ENCODE data around the gene ST6GAL1. TPM values are rescaled to one million over a fixed set of nuclear protein-coding genes. Genes with fewer than 3 reads are reported as not detected.
A peak's percentile ranks its signal among the peaks of the same experiment; 100 is the strongest.
"Not testable (repeated sequence)": the region's sequence is repeated elsewhere in the genome, so short reads cannot be mapped to it uniquely, and the experiment has no call there.

The ST6GAL1 gene
- 3.3 and 10.5 TPM in 2 replicates for total RNA-seq (ENCODE audit: low replicate concordance)

GRCh38 chr3:186930143-186930640 is at the start of gene ST6GAL1:
Gene ST6GAL1, plus strand, starts transcription at chr3:186930526. Its CDS starts 112,178 bp downstream, at chr3:187042704.
- peak; percentile 60 for TF ChIP-seq CTCF (IDR thresholded peaks at IDR 0.05; ENCODE audit: insufficient read depth, low read length)
- peak; percentile 65 for DNase-seq (ENCODE audit: low read depth)
- H3K4me3 ChIP-seq (ENCODE audit: low read depth, low read length), result peak within 1 kb of the TSS; percentile 75

- TF ChIP-seq CTCF (IDR thresholded peaks at IDR 0.05; ENCODE audit: insufficient read depth, low read length), result no peak
- peak; percentile 7 for DNase-seq (ENCODE audit: low read depth)
- no peak overlapping the region for H3K4me3 ChIP-seq (ENCODE audit: low read depth, low read length)
Observed at GRCh38 chr3:186882150-186882524, 48.2 kb upstream of the ST6GAL1 start.

GRCh38 chr3:186882881-186883685 is 47.2 kb upstream of the ST6GAL1 start:
- no peak overlapping the region for H3K4me3 ChIP-seq (ENCODE audit: low read depth, low read length)
- peak; percentile 67 for DNase-seq (ENCODE audit: low read depth)
- no peak for TF ChIP-seq CTCF (IDR thresholded peaks at IDR 0.05; ENCODE audit: insufficient read depth, low read length)

GRCh38 chr3:186883686-186884058 is 46.7 kb upstream of the ST6GAL1 start:
- no peak overlapping the region for H3K4me3 ChIP-seq (ENCODE audit: low read depth, low read length)
- TF ChIP-seq CTCF (IDR thresholded peaks at IDR 0.05; ENCODE audit: insufficient read depth, low read length), result no peak
- DNase-seq (ENCODE audit: low read depth), result no peak

GRCh38 chr3:186884868-186885267 is 45.5 kb upstream of the ST6GAL1 start:
- DNase-seq (ENCODE audit: low read depth); H3K4me3 ChIP-seq (ENCODE audit: low read depth, low read length): not testable (repeated sequence)

- H3K4me3 ChIP-seq (ENCODE audit: low read depth, low read length), result no peak overlapping the region
- DNase-seq (ENCODE audit: low read depth), result no peak
- no peak for TF ChIP-seq CTCF (IDR thresholded peaks at IDR 0.05; ENCODE audit: insufficient read depth, low read length)
Observed at GRCh38 chr3:186886202-186886981, 43.9 kb upstream of the ST6GAL1 start.

GRCh38 chr3:186887507-186887938 is 42.8 kb upstream of the ST6GAL1 start:
- not testable (repeated sequence) for DNase-seq (ENCODE audit: low read depth); H3K4me3 ChIP-seq (ENCODE audit: low read depth, low read length)
